Esophagus mucosa (tissue), 1 donor: ENCODE data around the gene BRD4. TPM values are rescaled to one million over a fixed set of nuclear protein-coding genes. Genes with fewer than 3 reads are reported as not detected.

Source experiments
- ATAC-seq: fragments of 200-7000 bp; cut with Tn5 transposase; one replicate; pipeline ENCODE4 v1.9.1; 2020
- total RNA-seq: library from RNA; stranded (reverse); gene quantifications from one replicate; pipeline ENCODE4 v1.2.4, GENCODE V29; 2023
- donor health status: DM: yes; HTN: yes; CAD: no.

Gene BRD4
- total RNA-seq, 1 donor from 2014 or later, result 55.1 TPM

- ATAC-seq, result no peak
Observed at GRCh38 chr19:15307169-15307568, 25.2 kb downstream of the BRD4 start.

- no peak for ATAC-seq
Observed at GRCh38 chr19:15305582-15306334, 26.6 kb downstream of the BRD4 start.

GRCh38 chr19:15304140-15304705, 28.1 kb downstream of the BRD4 start:
- ATAC-seq, result no peak

- no peak for ATAC-seq
Observed at GRCh38 chr19:15303105-15303780, 29.1 kb downstream of the BRD4 start.

GRCh38 chr19:15300533-15301197, 31.7 kb downstream of the BRD4 start:
- ATAC-seq, result no peak

- peak; percentile 9 for ATAC-seq
Observed at GRCh38 chr19:15299568-15300409, 32.5 kb downstream of the BRD4 start.

GRCh38 chr19:15298847-15299567, 33.3 kb downstream of the BRD4 start:
- ATAC-seq, result peak; percentile 30

GRCh38 chr19:15297416-15298224, 34.7 kb downstream of the BRD4 start:
- ATAC-seq, result peak; percentile 75

GRCh38 chr19:15296841-15297415, 35.4 kb downstream of the BRD4 start:
- ATAC-seq, result peak; percentile 1

- no peak for ATAC-seq
Observed at GRCh38 chr19:15296353-15296752, 36.0 kb downstream of the BRD4 start.

- ATAC-seq, result no peak
Observed at GRCh38 chr19:15294561-15294990, 37.8 kb downstream of the BRD4 start.

GRCh38 chr19:15293781-15294491, 38.4 kb downstream of the BRD4 start:
- no peak for ATAC-seq

- no peak for ATAC-seq
Observed at GRCh38 chr19:15292847-15293582, 39.3 kb downstream of the BRD4 start.

- ATAC-seq, result no peak
Observed at GRCh38 chr19:15292140-15292539, 40.2 kb downstream of the BRD4 start.

GRCh38 chr19:15291548-15292021, 40.8 kb downstream of the BRD4 start:
- peak; percentile 42 for ATAC-seq

- no peak for ATAC-seq
Observed at GRCh38 chr19:15291089-15291488, 41.2 kb downstream of the BRD4 start.

GRCh38 chr19:15290166-15290565, 42.2 kb downstream of the BRD4 start:
- no peak for ATAC-seq

GRCh38 chr19:15289673-15290072, 42.7 kb downstream of the BRD4 start:
- ATAC-seq, result no peak
